B cell (primary cell): ENCODE results near the gene MAN1A2.

Experiments
- EZH2 ChIP-seq: IDR thresholded peaks from 2 replicates; pipeline ENCODE4 v1.6.1; 2012; ENCODE audit warnings: borderline replicate concordance, low read depth, mild to moderate bottlenecking, moderate library complexity, low read length; ENCODE audit not compliant: insufficient read depth, poor library complexity, severe bottlenecking
- TF ChIP-seq, protein P1 (sequence below): fragments of 200-600 bp; IDR thresholded peaks from one replicate; pipeline ENCODE4 v1.8.0; 2022; ENCODE audit warnings: antibody characterized with exemption, mild to moderate bottlenecking

DNA sequence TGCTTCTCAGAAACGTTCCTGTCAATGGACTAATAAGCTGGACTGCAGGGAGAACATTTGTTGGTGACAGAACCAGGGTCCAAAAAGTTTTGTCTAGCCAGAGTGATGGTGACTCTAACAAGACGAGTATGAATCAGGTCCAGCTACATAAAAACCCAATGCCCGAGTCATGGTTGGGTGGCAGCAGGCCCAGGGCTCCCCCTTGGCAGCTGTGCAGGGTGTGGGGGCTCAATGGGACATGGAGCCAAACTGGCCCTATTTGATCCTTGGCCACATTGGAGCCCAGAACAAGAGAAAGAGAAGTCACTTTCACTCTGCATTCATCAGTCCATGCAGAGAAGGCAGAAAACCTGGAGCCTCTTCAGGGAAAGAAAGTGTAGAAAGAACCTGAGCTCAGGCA is 200.7 kb downstream of the MAN1A2 start:
- TF ChIP-seq, protein P1, sequence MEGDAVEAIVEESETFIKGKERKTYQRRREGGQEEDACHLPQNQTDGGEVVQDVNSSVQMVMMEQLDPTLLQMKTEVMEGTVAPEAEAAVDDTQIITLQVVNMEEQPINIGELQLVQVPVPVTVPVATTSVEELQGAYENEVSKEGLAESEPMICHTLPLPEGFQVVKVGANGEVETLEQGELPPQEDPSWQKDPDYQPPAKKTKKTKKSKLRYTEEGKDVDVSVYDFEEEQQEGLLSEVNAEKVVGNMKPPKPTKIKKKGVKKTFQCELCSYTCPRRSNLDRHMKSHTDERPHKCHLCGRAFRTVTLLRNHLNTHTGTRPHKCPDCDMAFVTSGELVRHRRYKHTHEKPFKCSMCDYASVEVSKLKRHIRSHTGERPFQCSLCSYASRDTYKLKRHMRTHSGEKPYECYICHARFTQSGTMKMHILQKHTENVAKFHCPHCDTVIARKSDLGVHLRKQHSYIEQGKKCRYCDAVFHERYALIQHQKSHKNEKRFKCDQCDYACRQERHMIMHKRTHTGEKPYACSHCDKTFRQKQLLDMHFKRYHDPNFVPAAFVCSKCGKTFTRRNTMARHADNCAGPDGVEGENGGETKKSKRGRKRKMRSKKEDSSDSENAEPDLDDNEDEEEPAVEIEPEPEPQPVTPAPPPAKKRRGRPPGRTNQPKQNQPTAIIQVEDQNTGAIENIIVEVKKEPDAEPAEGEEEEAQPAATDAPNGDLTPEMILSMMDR: no peak
- TF ChIP-seq EZH2: no peak
